Upper lobe of left lung (tissue), 4 donors: Measurements from ENCODE around the gene EHD2.

Experiments used
- POLR2A ChIP-seq, 4 donors: fragments of 450-650 bp; IDR thresholded peaks; one replicate each; pipeline ENCODE4 v1.5.1; 2016 to 2017; ENCODE audit warnings: antibody characterized with exemption in 4 of 4, mild to moderate bottlenecking in 2 of 4
- POLR2AphosphoS5 ChIP-seq, 2 donors: sonication (generic); formaldehyde crosslinking; IDR thresholded peaks; one replicate each; pipeline ENCODE4 v1.5.1; 2017; ENCODE audit warnings: antibody characterized with exemption in 2 of 2
- TF ChIP-seq, protein P1 (sequence below), 6 experiments: fragments of 450-650 bp in 4 of 6; fragments of 200-600 bp in 2 of 6; sonication (generic) in 2 of 6; IDR thresholded peaks; one replicate each; pipeline ENCODE4 v1.5.1; 2016 to 2019; ENCODE audit warnings: antibody characterized with exemption in 6 of 6

DNA sequence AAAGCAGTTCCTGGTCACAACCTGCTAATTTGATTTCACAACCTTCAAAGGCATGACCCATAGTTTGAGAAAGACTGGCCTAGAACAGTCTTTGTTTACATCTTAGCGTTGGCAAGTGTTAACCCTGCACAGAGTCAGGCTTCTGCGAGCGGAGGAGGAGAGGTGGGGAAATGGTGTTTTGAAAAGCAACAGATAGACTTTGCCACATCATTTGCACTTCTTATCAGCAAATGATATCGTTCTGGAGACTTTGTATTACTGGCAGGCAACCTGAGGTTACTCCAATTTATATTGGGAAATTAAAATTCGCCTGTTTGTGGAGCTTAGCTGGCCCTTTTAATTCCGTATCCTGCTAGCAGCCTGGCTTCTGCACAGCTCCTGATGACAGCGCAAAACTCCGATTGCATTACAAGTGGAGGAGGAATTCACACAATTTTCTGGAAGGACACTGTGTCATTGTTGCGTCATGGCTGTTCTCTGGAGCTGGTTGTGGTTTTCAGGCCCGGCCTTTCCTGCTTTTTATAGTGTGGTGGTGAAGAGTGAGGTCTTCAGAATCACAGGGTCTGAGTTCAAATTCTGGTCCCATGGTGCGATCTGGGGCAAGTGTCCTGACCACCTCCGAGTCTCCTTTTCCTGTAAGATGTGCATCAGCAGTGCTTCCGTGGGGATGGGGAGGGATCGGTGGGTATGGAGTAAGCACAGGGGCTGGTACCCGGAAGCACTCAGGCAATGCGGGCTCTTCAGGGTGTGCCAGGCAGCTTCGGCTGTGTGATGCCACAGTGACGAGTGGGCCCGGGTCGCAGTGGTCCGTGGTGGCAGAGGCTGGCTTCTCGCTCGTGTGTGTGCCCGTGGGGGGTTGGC, 49.1 kb upstream of the EHD2 start:
- TF ChIP-seq, protein P1, sequence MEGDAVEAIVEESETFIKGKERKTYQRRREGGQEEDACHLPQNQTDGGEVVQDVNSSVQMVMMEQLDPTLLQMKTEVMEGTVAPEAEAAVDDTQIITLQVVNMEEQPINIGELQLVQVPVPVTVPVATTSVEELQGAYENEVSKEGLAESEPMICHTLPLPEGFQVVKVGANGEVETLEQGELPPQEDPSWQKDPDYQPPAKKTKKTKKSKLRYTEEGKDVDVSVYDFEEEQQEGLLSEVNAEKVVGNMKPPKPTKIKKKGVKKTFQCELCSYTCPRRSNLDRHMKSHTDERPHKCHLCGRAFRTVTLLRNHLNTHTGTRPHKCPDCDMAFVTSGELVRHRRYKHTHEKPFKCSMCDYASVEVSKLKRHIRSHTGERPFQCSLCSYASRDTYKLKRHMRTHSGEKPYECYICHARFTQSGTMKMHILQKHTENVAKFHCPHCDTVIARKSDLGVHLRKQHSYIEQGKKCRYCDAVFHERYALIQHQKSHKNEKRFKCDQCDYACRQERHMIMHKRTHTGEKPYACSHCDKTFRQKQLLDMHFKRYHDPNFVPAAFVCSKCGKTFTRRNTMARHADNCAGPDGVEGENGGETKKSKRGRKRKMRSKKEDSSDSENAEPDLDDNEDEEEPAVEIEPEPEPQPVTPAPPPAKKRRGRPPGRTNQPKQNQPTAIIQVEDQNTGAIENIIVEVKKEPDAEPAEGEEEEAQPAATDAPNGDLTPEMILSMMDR (IDR thresholded peaks at IDR 0.05): no peak
- peak; percentile 82 to 92 for TF ChIP-seq POLR2AphosphoS5 (IDR thresholded peaks at IDR 0.05)
- TF ChIP-seq POLR2A (IDR thresholded peaks at IDR 0.05): peak in 1 of 4 donors; percentile 48
